Colonic mucosa (tissue), 4 donors: ENCODE data around the gene CAMSAP1. TPM values are rescaled to one million over a fixed set of nuclear protein-coding genes. Genes with fewer than 3 reads are reported as not detected.

Source experiments
- DNase-seq: peaks from one replicate; pipeline ENCODE4 v3.0.0-alpha.2; 2020
- H3K27ac ChIP-seq: fragments of 200-600 bp; one replicate; pipeline ENCODE4 v1.8.0; 2021
- H3K27me3 ChIP-seq: fragments of 200-600 bp; one replicate; pipeline ENCODE4 v1.8.0; 2021
- H3K36me3 ChIP-seq: fragments of 200-600 bp; one replicate; pipeline ENCODE4 v1.8.0; 2021
- H3K4me1 ChIP-seq: fragments of 200-600 bp; one replicate; pipeline ENCODE4 v1.8.0; 2021; ENCODE audit warnings: mild to moderate bottlenecking
- H3K4me3 ChIP-seq: fragments of 200-600 bp; one replicate; pipeline ENCODE4 v1.8.0; 2021
- H3K9ac ChIP-seq, 2 donors: one replicate each; pipeline ENCODE4 v1.7.0; 2013; ENCODE audit warnings: control low read depth in 2 of 2, low read depth in 2 of 2, low read length in 2 of 2
- H3K9me3 ChIP-seq: fragments of 200-600 bp; one replicate; pipeline ENCODE4 v1.8.0; 2021
- CTCF ChIP-seq: fragments of 200-600 bp; IDR thresholded peaks from one replicate; pipeline ENCODE4 v1.8.0; 2022; ENCODE audit warnings: antibody characterized with exemption, mild to moderate bottlenecking
- intact Hi-C: fragments of 100-400 bp; cut with DNase I; formaldehyde crosslinking; loops from one replicate; pipeline ENCODE4 v1.14.1; 2022
- total RNA-seq, 2 donors: library from RNA; stranded (reverse); fragmentation: NEBNext Ultra II Directional in 1 of 2; extraction: Animal tissue kit (Norgen Biotek cat#: 25700) in 1 of 2; gene quantifications; one replicate each; pipeline ENCODE4 v1.2.1, GENCODE V29; 2021
- donor health status: healthy.
- donor health status: DM: no; HTN: no; CAD: no.
- donor health status: DM: no; HTN: no; CAD: no.

CAMSAP1 gene
- total RNA-seq, 2 donors from 2014 or later = 14.0 to 14.4 TPM

DNA sequence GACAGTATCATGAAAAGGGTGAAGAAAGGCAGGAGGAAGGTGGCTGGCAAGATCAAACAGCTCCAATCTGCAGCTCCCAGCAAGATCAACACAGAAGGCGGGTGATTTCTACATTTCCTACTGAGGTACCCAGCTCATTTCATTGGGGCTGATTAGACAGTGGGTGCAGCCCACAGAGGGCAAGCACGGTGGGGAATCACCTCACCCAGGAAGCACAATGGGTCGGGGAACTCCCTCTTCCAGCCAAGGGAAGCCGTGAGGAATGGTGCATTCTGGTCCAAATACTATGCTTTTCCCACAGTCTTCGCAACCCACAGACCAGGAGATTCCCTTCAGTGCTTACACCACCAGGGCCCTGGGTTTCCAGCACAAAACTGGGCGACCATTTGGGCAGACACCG lies 66.8 kb downstream of the CAMSAP1 start:
- no peaks in the 10 kb centered on the region for H3K4me1 ChIP-seq

DNA sequence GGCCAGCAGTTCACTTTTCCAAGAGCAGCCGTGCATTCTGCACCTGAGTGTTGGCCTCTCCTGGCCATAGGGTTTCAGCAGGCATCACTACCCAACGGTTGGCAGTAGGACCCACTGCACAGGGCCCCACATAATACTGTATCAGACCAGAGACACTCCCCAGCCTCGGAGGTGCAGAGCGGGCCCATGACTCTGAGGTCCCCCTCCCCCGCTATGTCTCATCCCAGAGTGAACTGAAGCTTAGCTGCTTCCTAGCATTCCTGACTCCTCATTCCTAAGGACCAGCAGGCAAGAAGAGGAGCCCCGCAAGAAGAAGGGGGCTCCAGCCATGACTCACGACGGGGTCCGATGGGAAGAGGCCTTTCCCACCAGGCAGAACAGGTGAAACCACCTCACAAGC lies 67.2 kb downstream of the CAMSAP1 start:
- Histone ChIP-seq H3K9me3 (no peaks in the 10 kb centered on the region), H3K9ac (no peak overlapping the region), H3K4me1 (no peaks in the 10 kb centered on the region), H3K27ac (no peak overlapping the region), H3K27me3 (no peaks in the 10 kb centered on the region), H3K4me3 (no peak overlapping the region), H3K36me3 (no peaks in the 10 kb centered on the region)
- no peak for TF ChIP-seq CTCF
- DNase-seq = no peak
- intact Hi-C loops = no loop called here

More for the DNA sequence above, 66.8 kb downstream of the CAMSAP1 start:
- TF ChIP-seq CTCF = no peak
- Histone ChIP-seq H3K27ac (no peak overlapping the region), H3K9ac (no peak overlapping the region), H3K27me3 (no peaks in the 10 kb centered on the region), H3K9me3 (no peaks in the 10 kb centered on the region), H3K4me3 (no peak overlapping the region), H3K36me3 (no peaks in the 10 kb centered on the region)
- no peak for DNase-seq
- intact Hi-C loops = no loop called here

- H3K9me3 ChIP-seq = no peaks in the 10 kb centered on the region
- no peaks in the 10 kb centered on the region for H3K4me1 ChIP-seq
- H3K27ac ChIP-seq = no peak overlapping the region
- no peak for DNase-seq
- no peak overlapping the region for H3K9ac ChIP-seq
- no peaks in the 10 kb centered on the region for H3K36me3 ChIP-seq
- H3K4me3 ChIP-seq = no peak overlapping the region
- TF ChIP-seq CTCF = no peak
- intact Hi-C loops = no loop called here
- no peaks in the 10 kb centered on the region for H3K27me3 ChIP-seq
Observed at GRCh38 chr9:135839516-135839915, 67.8 kb downstream of the CAMSAP1 start.

- intact Hi-C loops = no loop called here
- no peaks in the 10 kb centered on the region for H3K4me1 ChIP-seq
- H3K4me3 ChIP-seq = no peak overlapping the region
- TF ChIP-seq CTCF = no peak
- H3K9me3 ChIP-seq = no peaks in the 10 kb centered on the region
- H3K27ac ChIP-seq = no peak overlapping the region
- H3K9ac ChIP-seq = no peak overlapping the region
- no peaks in the 10 kb centered on the region for H3K36me3 ChIP-seq
- H3K27me3 ChIP-seq = no peaks in the 10 kb centered on the region
- DNase-seq = no peak
Observed at GRCh38 chr9:135835131-135835530, 72.2 kb downstream of the CAMSAP1 start.

GRCh38 chr9:135833864-135834263 lies 73.5 kb downstream of the CAMSAP1 start:
- no peak overlapping the region for H3K27ac ChIP-seq
- DNase-seq = no peak
- intact Hi-C loops = no loop called here
- H3K27me3 ChIP-seq = no peaks in the 10 kb centered on the region
- H3K4me1 ChIP-seq = no peaks in the 10 kb centered on the region
- no peaks in the 10 kb centered on the region for H3K36me3 ChIP-seq
- no peaks in the 10 kb centered on the region for H3K9me3 ChIP-seq
- H3K9ac ChIP-seq = no peak overlapping the region
- no peak for TF ChIP-seq CTCF
- H3K4me3 ChIP-seq = no peak overlapping the region

- H3K27ac ChIP-seq = no peak overlapping the region
- DNase-seq = no peak
- no peaks in the 10 kb centered on the region for H3K9me3 ChIP-seq
- H3K36me3 ChIP-seq = no peaks in the 10 kb centered on the region
- H3K4me1 ChIP-seq = no peaks in the 10 kb centered on the region
- no peak overlapping the region for H3K4me3 ChIP-seq
- H3K9ac ChIP-seq = no peak overlapping the region
- H3K27me3 ChIP-seq = no peaks in the 10 kb centered on the region
- intact Hi-C loops = no loop called here
- no peak for TF ChIP-seq CTCF
Observed at GRCh38 chr9:135830496-135830895, 76.8 kb downstream of the CAMSAP1 start.
